ENCODE data around the gene ARHGAP8.

DNA sequence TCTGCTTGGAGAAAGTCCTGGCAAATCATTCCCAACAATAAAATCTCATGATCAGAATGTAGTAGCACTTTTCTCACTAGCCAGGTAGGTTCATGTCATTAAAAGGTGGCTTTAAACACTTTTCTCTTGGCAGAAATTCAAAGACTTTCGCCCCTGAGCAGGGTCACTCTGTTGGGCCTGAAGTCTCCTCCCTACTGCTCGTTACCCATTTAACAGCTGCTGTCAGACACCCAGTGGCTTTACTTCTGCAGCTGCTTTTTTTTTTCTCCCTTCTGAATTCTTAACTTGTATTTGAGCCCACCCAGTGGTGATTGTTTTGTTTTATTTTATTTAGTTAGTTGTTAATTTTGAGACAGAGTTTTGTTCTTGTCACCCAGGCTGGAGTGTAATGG, 25.0 kb downstream of the ARHGAP8 start:
- TF ChIP-seq EZH2 (IDR thresholded peaks at IDR 0.05; ENCODE audit: borderline replicate concordance): no peak
- no peak for TF ChIP-seq CTCF (IDR thresholded peaks at IDR 0.05; ENCODE audit: poor library complexity)

All from hepatocyte (in vitro differentiated cells).